ENCODE measurements around the gene TMEM63A.
"Not testable (repeated sequence)": the region's sequence is repeated elsewhere in the genome, so short reads cannot be mapped to it uniquely, and the experiment has no call there.

Gene TMEM63A

GRCh38 chr1:225896494-225896893 lies 14.3 kb upstream of the TMEM63A start:
- Histone ChIP-seq H3K36me3 (ENCODE audit: control insufficient read depth, insufficient read depth, low read length) (no peaks in the 10 kb centered on the region), H3K4me3 (ENCODE audit: insufficient read depth, low read depth, low read length) (no peak overlapping the region), H3K9me3 (ENCODE audit: control insufficient read depth, low read length) (no peaks in the 10 kb centered on the region), H3K27ac (ENCODE audit: insufficient read depth, low read depth, low read length, poor library complexity, severe bottlenecking) (no peak overlapping the region), H3K27me3 (ENCODE audit: control insufficient read depth, insufficient read depth, low read length, poor library complexity, severe bottlenecking) (no peaks in the 10 kb centered on the region), H3K4me1 (ENCODE audit: control insufficient read depth, insufficient read depth, low read length) (peaks cover 9% of the 10 kb centered on the region)
- 96 to 100% methylated on average over 2 to 5 of the region's 5 CpGs for WGBS, 2 experiments

- whole genome bisulfite sequencing, 2 experiments: 93 to 95% methylated on average over 5 of the region's 6 CpGs
- H3K36me3 ChIP-seq (ENCODE audit: control insufficient read depth, insufficient read depth, low read length): no peaks in the 10 kb centered on the region
Observed at GRCh38 chr1:225892307-225892706, 10.1 kb upstream of the TMEM63A start.

GRCh38 chr1:225891229-225891972 lies 9.2 kb upstream of the TMEM63A start:
- WGBS, 2 experiments: 93 to 95% methylated on average over 14 of the region's 14 CpGs
- no peaks in the 10 kb centered on the region for H3K36me3 ChIP-seq (ENCODE audit: control insufficient read depth, insufficient read depth, low read length)
- H3K9me3 ChIP-seq (ENCODE audit: control insufficient read depth, low read length): no peaks in the 10 kb centered on the region
- no peaks in the 10 kb centered on the region for H3K4me1 ChIP-seq (ENCODE audit: control insufficient read depth, insufficient read depth, low read length)
- H3K4me3 ChIP-seq (ENCODE audit: insufficient read depth, low read depth, low read length): no peak overlapping the region
- peaks cover 30% of the 10 kb centered on the region for H3K27me3 ChIP-seq (ENCODE audit: control insufficient read depth, insufficient read depth, low read length, poor library complexity, severe bottlenecking)
- no peak overlapping the region for H3K27ac ChIP-seq (ENCODE audit: insufficient read depth, low read depth, low read length, poor library complexity, severe bottlenecking)

More at GRCh38 chr1:225892307-225892706, 10.1 kb upstream of the TMEM63A start:
- no peaks in the 10 kb centered on the region for H3K9me3 ChIP-seq (ENCODE audit: control insufficient read depth, low read length)
- H3K4me1 ChIP-seq (ENCODE audit: control insufficient read depth, insufficient read depth, low read length): no peaks in the 10 kb centered on the region
- peaks cover 21% of the 10 kb centered on the region for H3K27me3 ChIP-seq (ENCODE audit: control insufficient read depth, insufficient read depth, low read length, poor library complexity, severe bottlenecking)
- H3K27ac ChIP-seq (ENCODE audit: insufficient read depth, low read depth, low read length, poor library complexity, severe bottlenecking): no peak overlapping the region
- H3K4me3 ChIP-seq (ENCODE audit: insufficient read depth, low read depth, low read length): no peak overlapping the region

- Histone ChIP-seq H3K36me3 (ENCODE audit: control insufficient read depth, insufficient read depth, low read length) (no peaks in the 10 kb centered on the region), H3K4me3 (ENCODE audit: insufficient read depth, low read depth, low read length) (no peak overlapping the region), H3K9me3 (ENCODE audit: control insufficient read depth, low read length) (no peaks in the 10 kb centered on the region), H3K27ac (ENCODE audit: insufficient read depth, low read depth, low read length, poor library complexity, severe bottlenecking) (no peak overlapping the region), H3K4me1 (ENCODE audit: control insufficient read depth, insufficient read depth, low read length) (no peaks in the 10 kb centered on the region), H3K27me3 (ENCODE audit: control insufficient read depth, insufficient read depth, low read length, poor library complexity, severe bottlenecking) (peaks cover 34% of the 10 kb centered on the region)
- WGBS, 2 experiments: 68 to 76% methylated on average over 6 of the region's 6 CpGs
Observed at GRCh38 chr1:225890346-225891228, 8.4 kb upstream of the TMEM63A start.

GRCh38 chr1:225889743-225890142 lies 7.6 kb upstream of the TMEM63A start:
- 80 to 85% methylated on average over 5 of the region's 5 CpGs for WGBS, 2 experiments

GRCh38 chr1:225888898-225889601 lies 6.9 kb upstream of the TMEM63A start, which contains the start of gene LEFTY1:
Gene LEFTY1, minus strand, starts transcription at chr1:225889146. Its CDS starts 80 bp downstream, at chr1:225889066.
- peaks cover 47% of the 10 kb centered on the region for H3K27me3 ChIP-seq (ENCODE audit: control insufficient read depth, insufficient read depth, low read length, poor library complexity, severe bottlenecking)
- no peak within 1 kb of the TSS for H3K27ac ChIP-seq (ENCODE audit: insufficient read depth, low read depth, low read length, poor library complexity, severe bottlenecking)
- H3K4me1 ChIP-seq (ENCODE audit: control insufficient read depth, insufficient read depth, low read length): no peaks in the 10 kb centered on the region
- no peaks in the 10 kb centered on the region for H3K9me3 ChIP-seq (ENCODE audit: control insufficient read depth, low read length)
- H3K36me3 ChIP-seq (ENCODE audit: control insufficient read depth, insufficient read depth, low read length): no peaks in the 10 kb centered on the region
- H3K4me3 ChIP-seq (ENCODE audit: insufficient read depth, low read depth, low read length): no peak within 1 kb of the TSS
- 63 to 67% methylated on average over 11 of the region's 11 CpGs for WGBS, 2 experiments

More at GRCh38 chr1:225889743-225890142, 7.6 kb upstream of the TMEM63A start:
- Histone ChIP-seq H3K27me3 (ENCODE audit: control insufficient read depth, insufficient read depth, low read length, poor library complexity, severe bottlenecking) (peaks cover 40% of the 10 kb centered on the region), H3K36me3 (ENCODE audit: control insufficient read depth, insufficient read depth, low read length) (no peaks in the 10 kb centered on the region), H3K27ac (ENCODE audit: insufficient read depth, low read depth, low read length, poor library complexity, severe bottlenecking) (no peak overlapping the region), H3K4me3 (ENCODE audit: insufficient read depth, low read depth, low read length) (no peak overlapping the region), H3K9me3 (ENCODE audit: control insufficient read depth, low read length) (no peaks in the 10 kb centered on the region), H3K4me1 (ENCODE audit: control insufficient read depth, insufficient read depth, low read length) (no peaks in the 10 kb centered on the region)

- 76% methylated on average over 18 of the region's 18 CpGs for WGBS, 2 experiments
- no peak overlapping the region for H3K27ac ChIP-seq (ENCODE audit: insufficient read depth, low read depth, low read length, poor library complexity, severe bottlenecking)
- peaks cover 53% of the 10 kb centered on the region for H3K27me3 ChIP-seq (ENCODE audit: control insufficient read depth, insufficient read depth, low read length, poor library complexity, severe bottlenecking)
- no peaks in the 10 kb centered on the region for H3K4me1 ChIP-seq (ENCODE audit: control insufficient read depth, insufficient read depth, low read length)
- no peak overlapping the region for H3K4me3 ChIP-seq (ENCODE audit: insufficient read depth, low read depth, low read length)
- H3K36me3 ChIP-seq (ENCODE audit: control insufficient read depth, insufficient read depth, low read length): no peaks in the 10 kb centered on the region
- H3K9me3 ChIP-seq (ENCODE audit: control insufficient read depth, low read length): no peaks in the 10 kb centered on the region
Observed at GRCh38 chr1:225888289-225888897, 6.2 kb upstream of the TMEM63A start.

GRCh38 chr1:225887554-225888288 lies 5.5 kb upstream of the TMEM63A start:
- H3K27me3 ChIP-seq (ENCODE audit: control insufficient read depth, insufficient read depth, low read length, poor library complexity, severe bottlenecking): peaks cover 60% of the 10 kb centered on the region
- not testable (repeated sequence) for H3K4me1 ChIP-seq (ENCODE audit: control insufficient read depth, insufficient read depth, low read length); H3K9me3 ChIP-seq (ENCODE audit: control insufficient read depth, low read length); H3K27ac ChIP-seq (ENCODE audit: insufficient read depth, low read depth, low read length, poor library complexity, severe bottlenecking); H3K4me3 ChIP-seq (ENCODE audit: insufficient read depth, low read depth, low read length); H3K36me3 ChIP-seq (ENCODE audit: control insufficient read depth, insufficient read depth, low read length)
- 8 to 12% methylated on average over 41 to 43 of the region's 56 CpGs for WGBS, 2 experiments

- Histone ChIP-seq H3K36me3 (ENCODE audit: control insufficient read depth, insufficient read depth, low read length) (no peaks in the 10 kb centered on the region), H3K27me3 (ENCODE audit: control insufficient read depth, insufficient read depth, low read length, poor library complexity, severe bottlenecking) (peaks cover 68% of the 10 kb centered on the region), H3K4me1 (ENCODE audit: control insufficient read depth, insufficient read depth, low read length) (no peaks in the 10 kb centered on the region), H3K4me3 (ENCODE audit: insufficient read depth, low read depth, low read length) (no peak overlapping the region), H3K27ac (ENCODE audit: insufficient read depth, low read depth, low read length, poor library complexity, severe bottlenecking) (no peak overlapping the region), H3K9me3 (ENCODE audit: control insufficient read depth, low read length) (no peaks in the 10 kb centered on the region)
- WGBS, 2 experiments: 90 to 91% methylated on average over 7 of the region's 7 CpGs
Observed at GRCh38 chr1:225887030-225887314, 4.8 kb upstream of the TMEM63A start.

Data from ectodermal cell (in vitro differentiated cells).